Activated CD8-positive, alpha-beta memory T cell treated with anti-CD3 and anti-CD28 coated beads, Interleukin-2, amount 10 ng/mL, durations not matched to agents 7 days and 5 days (primary cell): ENCODE measurements around the gene TTC38. TPM values are rescaled to one million over a fixed set of nuclear protein-coding genes. Genes with fewer than 3 reads are reported as not detected.

ENCODE experiments used
- ATAC-seq: fragments of 150-1000 bp; cut with Tn5 transposase; one replicate; pipeline ENCODE4 v1.10.0; 2021; ENCODE audit warnings: moderate library complexity
- CTCF ChIA-PET: fragments of 350-600 bp; sonication (Branson Sonifier 250); formaldehyde crosslinking; loops from one replicate; lab custom pipeline; 2021; ENCODE audit warnings: antibody characterized with exemption; lab: Charles Lee
- DNase-seq: peaks from one replicate; pipeline ENCODE4 v3.0.0-alpha.2; 2020
- H3K27ac Mint-ChIP-seq: one replicate; pipeline ENCODE4 v1.8.0; 2021; ENCODE audit warnings: mild to moderate bottlenecking, mixed read lengths
- H3K27me3 Mint-ChIP-seq: one replicate; pipeline ENCODE4 v1.8.0; 2021; ENCODE audit warnings: mixed read lengths
- H3K36me3 Mint-ChIP-seq: one replicate; pipeline ENCODE4 v1.8.0; 2021; ENCODE audit warnings: mild to moderate bottlenecking, mixed read lengths
- H3K4me1 Mint-ChIP-seq: one replicate; pipeline ENCODE4 v1.8.0; 2021; ENCODE audit warnings: mixed read lengths
- H3K4me3 Mint-ChIP-seq: one replicate; pipeline ENCODE4 v1.8.0; 2021; ENCODE audit warnings: mild to moderate bottlenecking, moderate library complexity, mixed read lengths
- H3K9me3 Mint-ChIP-seq: one replicate; pipeline ENCODE4 v1.8.0; 2022; ENCODE audit warnings: low read depth, mixed read lengths
- total RNA-seq, 2 experiments: library from RNA; stranded (reverse); gene quantifications; one replicate each; pipeline ENCODE4 v1.2.3, GENCODE V29; 2021

The TTC38 gene
- total RNA-seq, 2 experiments from 2014 or later = 35.3 to 37.1 TPM

DNA sequence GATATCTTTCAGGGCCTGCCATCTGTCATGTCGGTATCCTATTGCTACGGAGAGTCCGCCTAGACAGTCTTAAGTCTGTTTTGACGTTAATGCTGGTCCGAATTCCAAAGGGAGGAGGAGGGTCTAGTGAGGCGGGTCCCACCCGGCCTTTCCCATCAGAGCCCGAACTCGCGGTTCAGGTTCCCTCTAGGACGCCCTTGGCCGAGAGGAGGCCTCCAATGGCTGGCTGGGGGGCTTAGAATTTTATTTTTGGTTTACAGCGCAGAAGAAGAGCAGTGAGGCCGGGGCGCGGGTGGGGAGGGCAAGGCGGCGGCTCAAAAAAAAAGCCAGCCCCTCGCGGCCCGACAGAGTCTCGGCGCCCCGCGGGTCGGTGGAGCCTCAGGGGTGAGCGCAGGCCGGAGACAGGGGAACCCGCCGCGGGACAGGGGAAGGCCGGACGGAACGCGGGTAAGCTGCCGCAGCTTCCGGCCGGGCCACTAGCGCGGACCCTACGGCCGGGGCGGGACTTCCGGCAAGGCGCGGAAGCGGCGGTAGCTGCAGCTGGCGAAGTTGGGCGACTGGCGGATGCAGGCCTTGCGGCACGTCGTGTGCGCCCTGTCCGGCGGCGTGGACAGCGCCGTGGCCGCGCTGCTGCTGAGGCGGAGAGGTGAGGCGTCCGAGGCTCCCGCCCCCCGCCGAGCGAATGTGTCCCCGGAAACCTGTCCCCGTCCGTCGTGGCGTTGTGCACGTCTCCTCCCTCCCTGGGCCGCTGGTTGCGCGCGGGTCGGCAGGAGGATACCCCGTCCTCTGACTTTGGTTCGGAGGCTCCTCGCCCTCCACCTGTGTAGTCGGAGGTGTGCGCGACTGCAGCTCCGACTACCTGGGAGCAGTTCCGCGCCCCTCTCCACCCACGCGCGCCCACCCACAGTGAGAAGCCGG lies 67.7 kb downstream of the TTC38 start, which contains the start of gene TRMU:
Gene TRMU (plus strand): TSS at position 514 of the 918 bp plus-strand sequence. CDS start 51 bp downstream, at position 565.
- H3K4me3 Mint-ChIP-seq = peak within 1 kb of the TSS; percentile 96
- CTCF ChIA-PET = interaction anchor here (0.7 to 3.1 kb wide), 7 partner anchors 14 to 329 kb away, joined by 3 to 12 read pairs (median 4); partner anchors contain the start of gene CDPF1
- peaks cover 40% of the 10 kb centered on the region for H3K36me3 Mint-ChIP-seq
- peak; percentile 83 for DNase-seq
- no peaks in the 10 kb centered on the region for H3K9me3 Mint-ChIP-seq
- H3K27ac Mint-ChIP-seq = peak within 1 kb of the TSS; percentile 87
- H3K27me3 Mint-ChIP-seq = no peaks in the 10 kb centered on the region
- peak; percentile 93 for ATAC-seq
- peaks cover 26% of the 10 kb centered on the region for H3K4me1 Mint-ChIP-seq

DNA sequence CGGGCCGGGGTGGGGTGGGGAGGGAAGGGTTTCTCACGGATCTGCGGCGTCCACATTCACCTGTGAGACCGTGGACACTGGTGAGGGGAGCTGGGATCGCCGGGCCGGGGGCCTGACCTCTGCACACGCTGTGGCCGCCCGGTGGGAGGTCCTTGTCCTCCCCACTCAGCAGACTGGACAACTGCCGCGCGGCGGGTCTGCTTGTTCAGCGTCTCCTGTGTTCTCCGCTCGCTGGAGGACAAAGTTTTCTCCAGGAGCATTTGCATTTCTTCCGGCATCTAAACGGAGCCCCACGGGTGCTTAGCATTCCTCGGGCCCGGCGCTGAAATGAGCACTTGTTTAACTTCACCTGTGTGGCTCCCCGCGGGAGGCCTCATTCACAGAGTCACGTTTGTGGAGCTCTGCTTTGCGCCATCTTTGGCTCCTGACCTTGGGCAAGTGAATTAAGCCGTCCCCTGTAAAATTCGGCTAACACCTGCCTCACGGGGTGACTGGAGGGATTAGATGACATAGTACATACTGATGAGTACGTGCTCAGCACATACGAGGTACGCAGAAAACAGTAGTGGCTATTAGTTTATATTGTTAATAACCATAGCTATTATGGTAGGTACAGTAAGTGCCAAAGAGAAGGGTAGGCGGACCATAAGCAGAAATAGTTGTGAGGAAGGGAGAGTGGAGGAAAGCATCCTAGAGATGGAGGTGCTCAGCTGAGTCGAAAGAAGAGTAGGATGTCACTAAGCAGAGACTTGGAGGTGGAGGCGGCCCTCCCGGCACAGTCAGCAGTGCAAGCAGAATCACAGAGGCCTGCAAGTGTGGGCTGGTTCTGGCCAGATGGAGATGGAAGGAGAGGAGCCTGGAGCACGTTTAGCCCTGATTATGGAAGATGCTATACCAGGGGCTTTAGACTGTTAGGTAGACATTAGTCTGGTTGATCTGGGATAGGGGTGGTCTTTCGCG lies 68.6 kb downstream of the TTC38 start:
- ATAC-seq = peak; percentile 17
- peak overlapping the region; percentile 96 for H3K4me3 Mint-ChIP-seq
- CTCF ChIA-PET = interaction anchor here (0.7 to 3.1 kb wide), 6 partner anchors 13 to 330 kb away, joined by 3 to 12 read pairs (median 4); partner anchors contain the start of gene CDPF1
- peak overlapping the region; percentile 87 for H3K27ac Mint-ChIP-seq
- peak; percentile 52 for DNase-seq
- peaks cover 26% of the 10 kb centered on the region for H3K4me1 Mint-ChIP-seq
- H3K9me3 Mint-ChIP-seq = no peaks in the 10 kb centered on the region
- peaks cover 36% of the 10 kb centered on the region for H3K36me3 Mint-ChIP-seq
- no peaks in the 10 kb centered on the region for H3K27me3 Mint-ChIP-seq

DNA sequence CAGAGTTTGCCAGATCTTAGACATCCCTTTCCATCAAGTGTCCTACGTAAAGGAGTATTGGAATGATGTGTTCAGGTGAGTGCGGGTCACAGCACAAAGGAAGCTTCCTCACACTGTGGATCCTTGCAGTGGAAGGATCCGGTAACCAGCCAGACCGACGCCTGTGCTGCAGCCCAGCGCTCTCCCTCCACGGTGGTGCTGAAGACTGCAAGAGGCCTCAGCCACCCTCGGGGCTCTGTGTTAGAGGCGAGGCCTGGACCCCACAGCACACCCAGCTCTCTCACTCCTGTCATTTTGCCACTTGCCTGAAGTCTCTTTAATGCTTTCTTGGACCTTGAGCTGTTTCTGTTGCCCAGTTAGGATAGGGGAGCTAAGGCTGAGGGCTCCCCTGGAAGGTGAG lies 70.1 kb downstream of the TTC38 start:
- ATAC-seq = no peak
- no peak overlapping the region for H3K27ac Mint-ChIP-seq
- H3K9me3 Mint-ChIP-seq = no peaks in the 10 kb centered on the region
- H3K4me1 Mint-ChIP-seq = peaks cover 26% of the 10 kb centered on the region
- H3K4me3 Mint-ChIP-seq = no peak overlapping the region
- no peaks in the 10 kb centered on the region for H3K27me3 Mint-ChIP-seq
- DNase-seq = no peak
- CTCF ChIA-PET = interaction anchor here (3.1 kb wide), 1 partner anchor 216 kb away, joined by 12 read pairs; no protein-coding TSS in a partner anchor
- peaks cover 35% of the 10 kb centered on the region for H3K36me3 Mint-ChIP-seq

DNA sequence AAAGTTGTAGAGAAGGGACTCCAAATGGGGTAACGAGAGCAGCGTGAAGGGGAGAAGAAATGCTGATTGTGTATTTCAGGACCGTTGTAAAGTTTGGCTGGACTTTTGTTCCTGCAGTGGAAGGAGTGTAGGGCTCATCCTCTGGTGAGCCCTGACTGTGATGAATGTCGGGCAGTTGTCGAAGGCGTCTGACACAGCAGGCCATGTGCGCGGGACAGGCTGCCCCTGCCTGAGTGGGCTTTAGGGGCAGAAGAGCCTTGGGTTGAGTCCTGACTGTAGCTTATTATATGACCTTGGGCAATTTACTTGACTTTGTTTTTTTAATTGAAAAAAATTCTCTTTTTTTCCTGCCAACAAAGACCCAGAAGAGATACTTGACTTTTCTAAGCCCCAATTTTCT lies 70.8 kb downstream of the TTC38 start:
- CTCF ChIA-PET = no interaction called here
- ATAC-seq = no peak
- no peak overlapping the region for H3K4me3 Mint-ChIP-seq
- DNase-seq = no peak
- H3K36me3 Mint-ChIP-seq = peaks cover 30% of the 10 kb centered on the region
- H3K9me3 Mint-ChIP-seq = no peaks in the 10 kb centered on the region
- H3K27me3 Mint-ChIP-seq = no peaks in the 10 kb centered on the region
- H3K27ac Mint-ChIP-seq = no peak overlapping the region
- peaks cover 26% of the 10 kb centered on the region for H3K4me1 Mint-ChIP-seq

DNA sequence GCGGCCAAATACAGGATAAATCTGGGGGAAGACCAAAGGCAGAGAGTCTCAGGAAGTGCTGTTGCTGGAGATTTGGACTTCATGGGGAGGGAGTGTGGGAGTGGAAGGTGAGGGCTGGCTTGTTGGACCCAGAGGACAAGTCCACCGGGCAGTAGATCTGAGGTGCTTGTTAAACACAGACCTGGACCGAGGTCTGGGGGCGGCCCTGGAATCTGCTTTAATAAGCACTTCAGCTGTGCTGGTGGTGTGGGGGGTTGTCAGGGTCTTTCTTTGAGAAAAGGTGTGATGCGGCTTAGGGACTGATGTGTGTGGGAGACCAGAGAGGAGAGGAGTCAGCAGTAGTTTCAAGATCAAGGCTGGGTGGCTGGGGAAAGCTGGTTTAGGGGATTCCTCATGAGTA lies 72.1 kb downstream of the TTC38 start:
- Mint-ChIP-seq H3K27ac (no peak overlapping the region), H3K27me3 (no peaks in the 10 kb centered on the region), H3K4me3 (no peak overlapping the region), H3K9me3 (no peaks in the 10 kb centered on the region), H3K4me1 (peaks cover 19% of the 10 kb centered on the region), H3K36me3 (peaks cover 35% of the 10 kb centered on the region)
- ATAC-seq (no peak), DNase-seq (no peak)
- CTCF ChIA-PET = interaction anchor here (1.0 to 1.3 kb wide), 3 partner anchors 11 to 218 kb away, joined by 3 to 5 read pairs (median 4); no protein-coding TSS in a partner anchor

DNA sequence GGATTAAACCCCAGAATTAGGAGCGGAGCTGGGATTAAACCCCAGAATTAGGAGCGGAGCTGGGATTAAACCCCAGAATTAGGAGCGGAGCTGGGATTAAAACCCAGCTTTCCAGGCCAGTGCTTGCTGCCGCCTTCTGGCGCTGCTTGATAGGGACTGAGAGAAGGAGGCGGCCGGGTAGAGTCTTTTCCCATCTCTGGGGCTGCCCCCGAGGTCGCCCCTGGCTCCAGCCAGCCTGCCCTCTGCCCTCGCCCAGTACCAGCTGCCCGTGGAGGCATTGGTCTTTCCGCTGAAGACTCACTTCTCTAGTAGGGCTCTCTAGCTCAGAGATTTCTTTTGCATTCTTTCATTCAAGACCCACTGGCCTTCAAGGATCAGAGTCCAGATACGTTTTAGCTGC lies 72.9 kb downstream of the TTC38 start:
- Mint-ChIP-seq H3K27ac (no peak overlapping the region), H3K27me3 (no peaks in the 10 kb centered on the region), H3K4me3 (no peak overlapping the region), H3K36me3 (peaks cover 38% of the 10 kb centered on the region), H3K9me3 (no peaks in the 10 kb centered on the region), H3K4me1 (peaks cover 17% of the 10 kb centered on the region)
- ATAC-seq (no peak), DNase-seq (no peak)
- CTCF ChIA-PET = interaction anchor here (0.7 kb wide), 1 partner anchor 28 kb away, joined by 3 read pairs; no protein-coding TSS in a partner anchor

Other genes starting within 250 kb of the TTC38 start
- gene PPARA, start 117.5 kb upstream of the TTC38 start, total RNA-seq = 10 to 100 TPM; 16.0 to 22.6 TPM
- gene CDPF1, start 17.7 kb upstream of the TTC38 start, total RNA-seq = 10 to 100 TPM; 11.0 to 11.1 TPM
- not detected for gene PKDREJ, start 4.7 kb upstream of the TTC38 start, total RNA-seq
- 100 to 1,000 TPM in 1 of 2 experiments, 10 to 100 TPM in 1; 91.9 to 101 TPM for gene GTSE1, start 28.9 kb downstream of the TTC38 start, total RNA-seq
- 10 to 100 TPM; 86.7 to 89.1 TPM for gene TRMU, start 67.7 kb downstream of the TTC38 start, total RNA-seq